D341Med (cell line): ENCODE results near the gene JAZF1.
"Not testable (repeated sequence)": the region's sequence is repeated elsewhere in the genome, so short reads cannot be mapped to it uniquely, and the experiment has no call there.

Experiments used
- DNase-seq: peaks from one replicate; pipeline ENCODE4 v3.0.0; 2012; ENCODE audit warnings: low spot score

The JAZF1 gene

GRCh38 chr7:27872356-27873275, 308.0 kb downstream of the JAZF1 start:
- DNase-seq = no peak

- no peak for DNase-seq
Measured at GRCh38 chr7:27871866-27872265, 308.7 kb downstream of the JAZF1 start.

GRCh38 chr7:27871086-27871485, 309.5 kb downstream of the JAZF1 start:
- DNase-seq = no peak

GRCh38 chr7:27870595-27870994, 310.0 kb downstream of the JAZF1 start:
- no peak for DNase-seq

GRCh38 chr7:27869056-27869455, 311.5 kb downstream of the JAZF1 start:
- DNase-seq = no peak

GRCh38 chr7:27868131-27868550, 312.5 kb downstream of the JAZF1 start:
- no peak for DNase-seq

GRCh38 chr7:27866828-27867672, 313.5 kb downstream of the JAZF1 start:
- no peak for DNase-seq

GRCh38 chr7:27866256-27866655, 314.3 kb downstream of the JAZF1 start:
- no peak for DNase-seq

- no peak for DNase-seq
Measured at GRCh38 chr7:27863880-27864279, 316.7 kb downstream of the JAZF1 start.

- DNase-seq = no peak
Measured at GRCh38 chr7:27861747-27862146, 318.8 kb downstream of the JAZF1 start.

- DNase-seq = no peak
Measured at GRCh38 chr7:27860800-27861199, 319.8 kb downstream of the JAZF1 start.

GRCh38 chr7:27856703-27857485, 323.7 kb downstream of the JAZF1 start:
- not testable (repeated sequence) for DNase-seq

GRCh38 chr7:27850531-27850930, 330.1 kb downstream of the JAZF1 start:
- no peak for DNase-seq

- DNase-seq = no peak
Measured at GRCh38 chr7:27846388-27846787, 334.2 kb downstream of the JAZF1 start.

- DNase-seq = no peak
Measured at GRCh38 chr7:27843584-27844305, 336.9 kb downstream of the JAZF1 start.

- DNase-seq = no peak
Measured at GRCh38 chr7:27842851-27843250, 337.7 kb downstream of the JAZF1 start.

- DNase-seq = peak; percentile 71
Measured at GRCh38 chr7:27842094-27842692, 338.4 kb downstream of the JAZF1 start.

GRCh38 chr7:27840760-27841364, 339.7 kb downstream of the JAZF1 start:
- DNase-seq = no peak

GRCh38 chr7:27840313-27840712, 340.3 kb downstream of the JAZF1 start:
- no peak for DNase-seq

GRCh38 chr7:27839099-27839498, 341.5 kb downstream of the JAZF1 start:
- DNase-seq = peak; percentile 24

GRCh38 chr7:27836536-27836935, 344.1 kb downstream of the JAZF1 start:
- no peak for DNase-seq
